ENCODE measurements around the gene GALM. TPM values are rescaled to one million over a fixed set of nuclear protein-coding genes. Genes with fewer than 3 reads are reported as not detected.

GALM gene
- total RNA-seq, 1 experiment from 2014 or later: 20.5 TPM

GRCh38 chr2:38652431-38653273 is 13.3 kb upstream of the GALM start:
- no peak for DNase-seq (ENCODE audit: low read depth, low spot score)
- POLR2A ChIA-PET: interaction anchor here (1.0 kb wide), 1 partner anchor 19 kb away, joined by 3 read pairs; no protein-coding TSS in a partner anchor
- in situ Hi-C loops (cut with HindIII; ENCODE audit: low pct_unique_long_range_greater_than_20kb, low sequenced_read_pairs) (no loop called here), intact Hi-C loops (cut with micrococcal nuclease; ENCODE audit: unreplicated experiment) (no loop called here)
- ATAC-seq: no peak
- no peaks in the 10 kb centered on the region for H3K9me3 ChIP-seq (ENCODE audit: control insufficient read depth, insufficient read depth, low read depth, low read length)
- no TSS peak for BruUV-seq (replicated peaks)
- TF ChIP-seq SIN3A (IDR thresholded peaks at IDR 0.05; ENCODE audit: borderline replicate concordance, insufficient read depth, low read depth, low read length) (no peak), POLR2AphosphoS5 (IDR thresholded peaks at IDR 0.05; ENCODE audit: low read depth, low read length) (no peak), TCF7L2 (IDR thresholded peaks at IDR 0.05; ENCODE audit: low read depth, low read length) (no peak), REST (IDR thresholded peaks at IDR 0.05; ENCODE audit: insufficient read depth in 1 of 2, low read depth in 2 of 2, low read length in 1 of 2) (no peak), CTCF (IDR thresholded peaks at IDR 0.05) (no peak)
- CTCF ChIA-PET: interaction anchor here (0.6 to 0.7 kb wide), 2 partner anchors 48 to 476 kb away, joined by 3 to 4 read pairs; no protein-coding TSS in a partner anchor
- H3K4me1 ChIP-seq (ENCODE audit: control insufficient read depth, insufficient read depth, low read length): peaks cover 20% of the 10 kb centered on the region; the same call in 1 of the 2 replicates
- no peaks in the 10 kb centered on the region for H3K27me3 ChIP-seq (ENCODE audit: control insufficient read depth, insufficient read depth, low read length)
- H3K27ac ChIP-seq (ENCODE audit: low read length): no peak overlapping the region
- H3K4me3 ChIP-seq (ENCODE audit: low read depth in 2 of 2, low read length in 2 of 2): no peak overlapping the region
- H3K36me3 ChIP-seq (ENCODE audit: control insufficient read depth, insufficient read depth, low read length): no peaks in the 10 kb centered on the region

GRCh38 chr2:38653380-38653714 is 12.6 kb upstream of the GALM start:
- in situ Hi-C loops (cut with HindIII; ENCODE audit: low pct_unique_long_range_greater_than_20kb, low sequenced_read_pairs): no loop called here
- Histone ChIP-seq H3K9me3 (ENCODE audit: control insufficient read depth, insufficient read depth, low read depth, low read length) (no peaks in the 10 kb centered on the region), H3K27me3 (ENCODE audit: control insufficient read depth, insufficient read depth, low read length) (no peaks in the 10 kb centered on the region), H3K27ac (ENCODE audit: low read length) (no peak overlapping the region), H3K4me1 (ENCODE audit: control insufficient read depth, insufficient read depth, low read length) (peaks cover 20% of the 10 kb centered on the region; the same call in 1 of the 2 replicates), H3K36me3 (ENCODE audit: control insufficient read depth, insufficient read depth, low read length) (no peaks in the 10 kb centered on the region), H3K4me3 (ENCODE audit: low read depth in 2 of 2, low read length in 2 of 2) (no peak overlapping the region)
- BruUV-seq (replicated peaks): no TSS peak
- DNase-seq (ENCODE audit: low read depth, low spot score) (no peak), ATAC-seq (no peak)
- CTCF ChIA-PET: no interaction called here
- TF ChIP-seq POLR2AphosphoS5 (IDR thresholded peaks at IDR 0.05; ENCODE audit: low read depth, low read length) (no peak), TCF7L2 (IDR thresholded peaks at IDR 0.05; ENCODE audit: low read depth, low read length) (no peak), CTCF (IDR thresholded peaks at IDR 0.05) (no peak), SIN3A (IDR thresholded peaks at IDR 0.05; ENCODE audit: borderline replicate concordance, insufficient read depth, low read depth, low read length) (no peak), REST (IDR thresholded peaks at IDR 0.05; ENCODE audit: insufficient read depth in 1 of 2, low read depth in 2 of 2, low read length in 1 of 2) (no peak)
- POLR2A ChIA-PET: interaction anchor here (1.0 kb wide), 1 partner anchor 18 kb away, joined by 3 read pairs; no protein-coding TSS in a partner anchor
- intact Hi-C loops (cut with micrococcal nuclease; ENCODE audit: unreplicated experiment): no loop called here
